ENCODE results near the gene ZMIZ1.

ZMIZ1 gene

DNA sequence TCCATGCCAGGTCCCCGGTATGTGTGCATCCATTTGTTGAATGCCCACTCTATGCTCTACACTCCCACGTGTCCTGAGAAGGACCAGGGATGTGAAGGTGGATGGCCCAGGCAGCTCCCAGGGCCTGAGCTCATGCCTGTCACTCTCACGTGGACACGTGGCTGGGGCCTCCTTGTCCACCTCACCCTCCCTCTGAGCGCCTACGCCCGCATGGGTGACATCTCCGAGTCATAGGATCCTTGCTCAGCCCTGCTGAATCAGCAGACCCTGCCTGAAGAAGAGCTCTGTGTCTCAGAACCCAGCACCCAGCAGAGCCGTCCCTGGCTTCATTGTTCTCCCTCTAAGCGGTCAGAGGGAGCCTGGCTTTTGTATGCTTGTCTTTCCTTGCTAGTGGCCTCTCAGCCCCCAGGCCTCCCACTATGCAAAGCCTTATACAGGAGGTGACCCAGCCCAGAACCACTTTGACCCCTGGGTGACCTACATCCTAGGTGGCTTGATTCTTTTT is 170.6 kb downstream of the ZMIZ1 start:
- DNase-seq: no peak

GRCh38 chr10:79239924-79240581 is 171.3 kb downstream of the ZMIZ1 start:
- no peak for DNase-seq

- DNase-seq: no peak
These were observed 172.8 kb downstream of the ZMIZ1 start for GRCh38 chr10:79241629-79241989.

GRCh38 chr10:79241990-79242619 is 173.3 kb downstream of the ZMIZ1 start:
- DNase-seq: no peak

DNA sequence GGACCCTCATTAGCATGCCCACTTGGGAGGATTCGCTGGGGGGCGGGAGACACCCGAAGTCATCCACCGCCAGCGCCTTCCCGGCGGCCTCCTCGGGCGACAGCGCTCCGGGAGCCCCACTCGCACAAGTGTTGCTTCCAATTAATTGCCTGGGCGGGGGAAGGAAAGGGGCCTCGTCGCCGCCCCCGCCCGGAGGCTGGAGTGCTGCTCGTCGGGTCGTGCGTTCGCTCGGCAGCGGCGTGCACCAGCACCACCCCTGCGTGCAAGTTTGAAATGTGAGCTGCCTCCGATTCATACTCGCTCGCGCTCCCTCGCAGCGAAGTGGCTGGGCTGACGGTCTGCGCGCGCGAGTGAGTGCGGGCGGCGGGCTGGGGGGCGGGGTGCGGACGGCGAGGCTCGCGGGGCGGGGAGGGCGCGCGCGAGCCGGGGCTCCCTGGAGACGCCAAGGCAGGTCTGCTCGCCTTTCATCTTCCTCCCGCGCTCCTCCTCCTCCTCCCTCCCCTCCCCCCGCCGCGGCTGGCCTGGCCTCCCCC is 173.9 kb downstream of the ZMIZ1 start:
- peak; percentile 23 for DNase-seq

- peak; percentile 29 for DNase-seq
These were observed 174.7 kb downstream of the ZMIZ1 start for GRCh38 chr10:79243181-79244067.

GRCh38 chr10:79244068-79244442 is 175.3 kb downstream of the ZMIZ1 start:
- no peak for DNase-seq

DNA sequence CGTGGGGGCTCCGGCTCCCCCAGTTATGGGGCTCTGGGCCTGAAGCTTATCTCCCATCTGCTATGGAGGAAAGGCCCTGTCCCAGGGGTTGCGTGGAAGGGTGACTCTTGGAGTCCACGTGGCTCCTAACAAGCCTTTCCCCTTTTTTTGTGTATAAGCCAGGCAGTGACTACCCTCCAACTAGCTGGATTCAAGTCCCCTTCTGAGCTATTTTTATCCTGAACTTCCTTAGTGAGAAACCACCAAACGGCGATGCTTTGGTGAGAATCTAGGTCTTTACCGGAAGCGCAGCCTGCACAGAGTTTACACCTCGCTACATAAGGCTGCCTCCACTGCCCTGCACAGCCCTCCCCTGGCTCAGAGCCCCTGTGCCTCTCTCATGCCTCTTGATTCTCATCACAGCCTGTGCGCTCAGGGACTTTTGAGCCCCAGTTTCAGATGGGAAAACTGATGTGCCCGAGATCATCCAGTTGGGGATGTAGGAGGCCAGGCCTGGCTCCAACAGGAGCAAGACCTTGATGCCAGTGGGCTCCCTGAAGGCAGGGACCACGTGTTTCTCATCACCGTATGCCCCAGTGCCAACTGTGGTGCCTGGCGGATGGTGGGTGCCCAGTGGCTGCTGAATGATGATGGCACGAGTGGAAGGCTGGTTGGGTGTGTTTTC is 176.2 kb downstream of the ZMIZ1 start:
- DNase-seq: no peak

- no peak for DNase-seq
These were observed 176.9 kb downstream of the ZMIZ1 start for GRCh38 chr10:79245539-79246208.

GRCh38 chr10:79246209-79246581 is 177.4 kb downstream of the ZMIZ1 start:
- no peak for DNase-seq

DNA sequence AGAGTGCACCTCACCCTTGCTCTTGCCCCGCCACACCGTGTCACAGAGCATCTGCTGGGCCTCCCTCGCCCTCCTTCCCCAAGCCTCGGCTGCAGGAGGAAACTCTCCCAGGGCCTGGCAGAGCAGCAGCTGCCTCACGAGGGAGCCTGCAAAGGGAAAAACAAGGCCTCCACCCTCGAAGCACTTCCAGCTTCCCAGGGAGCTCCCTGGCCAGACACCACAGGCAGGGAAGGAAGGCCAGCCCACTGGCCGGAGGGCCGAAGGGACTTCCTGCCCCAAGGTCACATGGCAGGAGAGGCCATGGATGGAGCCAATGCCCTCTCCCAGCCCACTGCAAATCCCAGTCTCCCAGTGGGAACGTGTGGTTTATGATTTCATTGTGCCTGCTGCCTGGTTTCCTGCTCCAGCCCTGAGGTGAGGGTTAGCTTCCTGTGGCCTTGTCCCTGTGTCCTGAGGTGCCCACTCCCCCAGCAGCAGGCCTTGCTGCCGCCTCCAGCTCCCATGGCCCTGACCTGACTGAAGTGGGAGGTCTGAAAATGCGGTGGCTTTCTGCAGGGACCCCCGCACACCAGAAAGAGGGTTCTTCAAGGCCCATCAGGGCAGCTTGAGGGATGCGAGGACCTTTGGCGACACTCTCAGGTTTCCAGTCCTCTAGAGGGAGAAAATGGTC is 178.0 kb downstream of the ZMIZ1 start:
- no peak for DNase-seq

DNA sequence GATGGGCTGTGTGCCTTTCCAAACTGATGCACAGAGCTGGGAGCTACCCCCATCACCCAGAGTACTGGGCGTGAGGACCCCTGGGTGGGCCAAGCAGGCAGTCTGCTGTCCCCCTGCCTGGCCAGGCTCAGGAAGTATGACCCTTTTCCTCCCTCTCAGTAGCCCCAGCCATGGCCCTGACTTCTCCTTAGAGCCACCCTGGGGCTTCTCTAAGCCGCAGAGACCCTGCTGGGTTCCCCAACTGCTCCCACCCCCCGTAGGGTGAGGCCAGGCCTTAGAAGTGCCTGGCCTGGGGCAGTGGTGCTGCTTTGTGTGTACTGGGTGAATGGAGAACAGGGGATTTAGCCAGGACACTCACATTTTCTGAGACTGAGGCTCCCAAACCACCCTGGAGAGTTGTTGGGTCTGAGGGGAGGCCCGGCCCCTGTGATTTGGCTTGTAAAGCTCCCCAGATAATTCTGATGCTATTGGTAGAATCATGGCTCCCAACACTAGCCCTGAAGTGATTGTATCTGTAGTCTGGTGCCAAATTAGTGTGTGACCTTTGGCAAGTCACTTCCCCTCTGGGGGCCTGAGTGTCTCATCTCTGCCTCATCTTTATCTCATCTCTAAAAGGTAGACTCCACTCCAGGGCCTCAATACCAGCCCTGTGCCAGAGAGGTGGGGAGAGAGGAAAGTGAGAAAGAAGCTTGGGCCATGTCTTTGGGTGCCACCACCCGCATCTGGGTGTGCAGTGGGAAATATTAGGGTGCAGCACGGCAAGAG is 178.8 kb downstream of the ZMIZ1 start:
- no peak for DNase-seq

- DNase-seq: no peak
These were observed 179.8 kb downstream of the ZMIZ1 start for GRCh38 chr10:79248341-79249185.

DNA sequence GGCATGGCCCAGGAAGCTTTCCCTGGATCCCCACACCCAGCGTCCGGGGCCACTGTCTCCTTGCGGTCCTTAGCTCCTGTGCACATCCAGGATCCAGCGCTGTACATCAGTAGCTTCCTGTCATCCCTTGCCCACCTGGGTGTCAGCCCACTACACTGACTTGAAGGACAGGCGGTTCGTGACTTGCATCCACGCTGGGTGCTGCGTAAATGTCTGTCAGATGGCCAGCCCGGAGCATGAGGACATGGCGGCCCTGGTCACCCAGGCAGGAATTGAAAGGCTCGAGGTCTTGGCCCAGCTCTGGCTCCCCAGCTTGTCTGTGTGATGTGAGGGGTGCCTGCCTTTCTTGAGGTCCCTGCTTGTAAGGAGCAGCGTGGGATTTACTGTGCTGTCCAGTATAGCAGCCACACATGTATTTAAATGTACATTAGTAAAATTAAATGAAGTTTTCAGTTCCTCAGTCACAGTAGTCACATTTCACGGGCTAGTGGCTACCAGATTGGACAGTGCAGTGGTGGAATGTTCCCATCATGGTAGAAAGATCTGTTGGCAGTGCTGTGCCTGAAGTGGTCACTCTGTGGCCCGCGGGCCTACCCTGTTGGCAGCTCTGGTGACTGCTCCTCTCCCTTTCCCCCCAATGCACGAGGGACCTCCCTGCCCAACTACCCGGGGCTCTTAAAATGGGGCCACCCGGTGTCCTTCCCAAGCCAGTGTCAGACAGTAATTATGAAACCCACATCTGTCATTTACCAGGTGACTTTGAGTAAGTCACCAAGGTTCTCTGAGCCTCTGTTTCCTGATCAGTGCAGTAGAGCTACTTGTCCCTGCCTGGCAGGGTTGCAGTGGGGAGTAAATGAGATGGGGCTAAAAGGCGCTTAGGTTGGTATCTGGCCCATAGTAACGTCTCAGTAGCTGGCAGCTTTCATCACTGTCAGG is 180.7 kb downstream of the ZMIZ1 start:
- DNase-seq: no peak

- no peak for DNase-seq
These were observed 181.5 kb downstream of the ZMIZ1 start for GRCh38 chr10:79250259-79250658.

DNA sequence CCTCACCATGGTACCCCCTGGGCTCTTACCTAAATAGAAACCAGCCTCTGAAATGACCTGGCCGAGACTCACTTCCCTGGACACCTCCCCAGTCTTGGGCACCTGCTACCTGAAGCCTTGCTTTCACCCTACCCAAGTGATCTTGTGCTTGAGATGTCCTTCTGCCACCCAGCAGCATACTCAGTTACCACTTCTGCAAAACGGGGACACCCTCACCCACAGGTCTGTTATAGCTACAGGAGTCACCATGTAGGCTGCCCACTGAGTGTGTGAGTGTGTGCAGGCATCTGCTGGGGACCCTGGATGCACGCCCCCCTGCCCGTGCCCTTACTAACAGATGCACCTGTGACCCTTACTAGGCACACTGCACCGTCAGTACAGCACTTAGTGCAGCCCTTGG is 183.7 kb downstream of the ZMIZ1 start:
- no peak for DNase-seq

DNA sequence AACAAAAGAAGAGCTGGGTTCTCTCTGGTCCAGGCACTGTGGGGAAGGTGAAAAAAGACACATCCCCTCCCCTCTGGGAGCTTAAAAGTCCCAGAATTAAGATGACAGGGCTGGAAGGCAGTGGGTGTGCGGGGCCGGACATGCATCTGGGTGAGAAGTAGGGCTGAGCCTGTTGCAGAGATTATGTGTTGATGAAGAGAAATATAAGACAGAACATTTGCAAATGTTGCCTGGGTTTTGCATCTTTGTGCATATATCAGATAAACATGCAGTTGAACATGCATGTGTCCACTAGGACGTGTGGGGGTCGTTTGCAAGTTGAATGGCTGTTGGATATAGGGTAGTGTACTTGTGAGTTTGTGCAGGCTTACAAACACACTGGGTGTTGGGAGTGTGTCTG is 184.2 kb downstream of the ZMIZ1 start:
- no peak for DNase-seq

DNA sequence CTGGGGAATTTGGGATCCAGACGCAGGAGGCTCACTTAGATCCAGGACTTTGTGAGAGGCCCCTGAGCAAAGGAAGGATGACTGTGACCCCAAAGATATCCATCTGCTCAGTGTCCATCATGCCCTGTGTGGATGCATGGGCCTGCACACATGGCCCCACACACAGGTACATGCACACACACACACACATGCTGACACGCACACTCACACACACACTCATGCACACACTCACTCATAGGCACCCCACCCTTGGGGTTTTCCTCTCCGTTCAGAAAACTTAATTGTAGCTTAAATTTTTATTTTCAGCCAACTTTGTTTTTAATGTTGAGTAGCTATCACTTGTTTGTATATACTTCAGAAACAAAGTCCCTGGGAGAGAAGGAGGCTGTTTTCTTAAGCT is 184.9 kb downstream of the ZMIZ1 start:
- DNase-seq: no peak

Data from NCI-H2227 treated with DMSO at 0.1 percent for 48 hours (cell line).